UCSD-AML1 (cell line): ENCODE results near the gene NSUN7.
"Not testable (repeated sequence)": the region's sequence is repeated elsewhere in the genome, so short reads cannot be mapped to it uniquely, and the experiment has no call there.

ENCODE experiments used
- DNase-seq: peaks from one replicate; lab custom pipeline; 2025; ENCODE audit not compliant: unreplicated experiment; lab: John Stamatoyannopoulos, UW

NSUN7 gene

DNA sequence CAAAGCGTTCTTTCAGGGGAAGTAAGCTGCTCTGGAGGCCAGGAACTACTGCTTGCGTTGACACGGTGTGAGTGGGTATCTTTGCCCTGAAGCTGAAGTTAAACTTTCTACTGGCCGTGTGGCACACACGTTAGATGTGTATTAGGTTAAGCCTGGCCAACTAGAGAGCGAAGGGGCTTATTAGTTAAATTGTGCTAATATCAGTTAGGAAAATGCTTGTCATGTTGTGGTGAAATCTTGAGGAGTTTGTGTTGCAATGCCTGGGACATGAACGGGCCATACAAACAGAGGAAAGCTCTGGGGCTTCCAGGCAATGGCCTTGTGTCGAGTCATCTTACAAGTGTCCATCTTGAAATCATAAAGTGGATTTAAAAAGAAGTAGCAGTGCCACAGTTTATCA is 62.6 kb downstream of the NSUN7 start:
- no peak for DNase-seq

DNA sequence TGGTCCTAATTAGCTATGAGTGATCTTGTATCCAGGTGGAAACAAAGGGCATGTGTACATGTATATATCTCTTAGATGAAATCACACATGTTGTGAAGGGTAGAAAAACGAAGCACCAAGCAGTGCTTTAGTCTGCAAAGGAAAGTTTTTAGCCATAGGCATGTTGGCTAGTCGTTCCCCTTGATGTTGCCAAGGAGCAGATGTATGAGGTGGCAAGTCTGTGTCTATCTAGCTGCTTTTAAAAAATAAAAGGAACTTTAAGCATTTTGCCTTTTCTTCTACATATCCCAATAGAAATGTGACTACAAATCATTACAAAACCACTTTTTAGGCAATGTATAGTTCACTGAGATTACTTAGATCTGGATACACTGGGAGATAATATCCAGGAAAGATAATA is 63.1 kb downstream of the NSUN7 start:
- DNase-seq = no peak

DNA sequence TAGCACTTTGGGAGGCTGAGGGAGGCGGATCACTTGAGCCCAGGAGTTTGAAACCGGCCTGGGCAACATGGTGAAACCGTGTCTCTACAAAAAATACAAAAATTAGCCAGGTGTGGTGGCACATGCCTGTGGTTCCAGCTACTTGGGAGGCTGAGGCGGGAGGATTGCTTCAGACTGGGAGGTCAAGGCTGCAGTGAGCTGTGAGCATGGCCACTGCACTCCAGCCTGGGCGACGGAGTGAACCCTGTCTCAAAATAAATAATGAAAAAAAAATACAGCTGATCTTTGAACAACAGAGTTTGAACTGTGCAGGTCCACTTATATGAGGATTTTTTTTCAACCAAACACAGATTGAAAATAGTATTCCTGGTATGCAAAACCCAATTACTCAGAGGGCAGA is 67.4 kb downstream of the NSUN7 start:
- not testable (repeated sequence) for DNase-seq

- DNase-seq = no peak
Measured at GRCh38 chr4:40820101-40820500, 70.3 kb downstream of the NSUN7 start.

GRCh38 chr4:40822420-40823166 is 72.8 kb downstream of the NSUN7 start:
- no peak for DNase-seq

GRCh38 chr4:40825014-40825838 is 75.5 kb downstream of the NSUN7 start:
- DNase-seq = no peak

GRCh38 chr4:40826821-40827220 is 77.1 kb downstream of the NSUN7 start:
- no peak for DNase-seq

DNA sequence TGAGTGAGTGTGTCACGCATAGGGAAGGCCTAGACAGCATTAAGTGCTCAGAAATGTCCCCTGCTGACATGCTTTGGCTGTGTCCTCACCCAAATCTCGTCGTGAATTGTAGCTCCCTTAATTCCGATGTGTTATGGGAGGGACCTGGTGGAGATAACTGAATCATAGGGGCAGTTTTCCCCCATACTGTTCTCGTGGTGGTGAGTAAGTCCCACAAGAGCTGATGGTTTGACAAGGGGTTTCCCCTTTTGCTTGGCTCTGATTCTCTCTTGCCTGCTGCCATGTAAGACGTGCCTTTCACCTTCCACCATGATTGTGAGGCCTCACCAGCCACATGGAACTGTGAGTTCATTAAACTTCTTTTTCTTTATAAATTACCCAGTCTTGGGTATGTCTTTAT is 78.0 kb downstream of the NSUN7 start:
- DNase-seq = no peak

DNA sequence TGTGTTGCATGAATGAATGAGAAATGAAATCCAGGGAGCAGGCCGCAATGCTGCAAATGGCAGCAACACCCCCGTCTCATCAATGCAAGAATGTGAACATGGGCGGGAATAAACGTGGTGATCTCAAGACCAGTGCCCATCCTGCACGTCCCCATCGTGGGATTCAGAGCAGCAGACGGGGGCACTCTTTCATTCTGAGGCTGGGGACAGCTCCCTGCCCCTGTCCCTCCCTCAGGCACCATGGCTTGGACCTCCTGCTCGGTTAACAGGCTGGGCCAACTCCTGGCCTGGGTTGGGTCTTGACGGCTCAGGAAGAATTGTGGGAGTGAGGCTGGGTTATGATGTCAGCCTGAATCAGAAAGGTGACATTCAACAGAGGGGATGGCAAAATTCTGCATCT is 78.9 kb downstream of the NSUN7 start:
- DNase-seq = no peak

DNA sequence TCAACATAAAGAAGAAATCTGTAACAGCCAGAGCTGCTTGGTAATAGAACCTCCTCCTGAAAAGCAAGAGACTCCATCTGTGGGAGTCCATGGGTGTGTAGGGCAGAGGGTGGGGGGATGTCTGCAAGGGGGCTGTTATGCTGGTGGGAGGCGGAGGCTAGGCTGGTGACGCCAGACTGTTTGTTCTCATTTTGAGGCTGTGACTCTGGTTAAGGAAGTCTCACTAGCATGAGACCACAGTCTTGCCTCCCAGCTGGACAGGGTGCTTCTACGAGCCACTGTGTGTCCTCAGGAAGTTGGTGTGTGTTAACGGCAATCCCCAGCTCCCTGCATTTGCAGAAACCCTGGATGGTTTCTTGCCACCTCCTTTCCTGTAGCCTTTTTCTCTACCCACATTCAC is 79.8 kb downstream of the NSUN7 start:
- DNase-seq = peak; percentile 18

- no peak for DNase-seq
Measured at GRCh38 chr4:40831146-40831907, 81.6 kb downstream of the NSUN7 start.

DNA sequence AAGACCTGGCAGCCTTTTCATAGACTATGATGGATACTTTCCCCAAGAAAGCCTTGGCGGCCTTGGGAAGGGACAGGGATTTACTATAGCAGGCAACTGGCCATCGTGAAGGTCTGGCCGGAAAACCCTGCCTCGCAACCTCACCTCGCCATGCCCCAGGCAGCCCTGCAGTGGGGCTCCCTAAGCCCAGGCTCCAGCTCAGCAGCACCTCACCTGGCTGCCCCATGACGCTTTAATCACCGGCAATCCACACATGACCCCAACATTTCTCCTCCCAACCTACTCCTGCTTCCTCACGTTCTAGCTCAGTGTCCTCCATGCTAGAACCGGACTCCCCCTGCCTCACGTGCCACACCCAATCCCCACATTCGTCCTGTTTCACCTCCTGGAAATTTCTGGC is 82.4 kb downstream of the NSUN7 start:
- DNase-seq = no peak

DNA sequence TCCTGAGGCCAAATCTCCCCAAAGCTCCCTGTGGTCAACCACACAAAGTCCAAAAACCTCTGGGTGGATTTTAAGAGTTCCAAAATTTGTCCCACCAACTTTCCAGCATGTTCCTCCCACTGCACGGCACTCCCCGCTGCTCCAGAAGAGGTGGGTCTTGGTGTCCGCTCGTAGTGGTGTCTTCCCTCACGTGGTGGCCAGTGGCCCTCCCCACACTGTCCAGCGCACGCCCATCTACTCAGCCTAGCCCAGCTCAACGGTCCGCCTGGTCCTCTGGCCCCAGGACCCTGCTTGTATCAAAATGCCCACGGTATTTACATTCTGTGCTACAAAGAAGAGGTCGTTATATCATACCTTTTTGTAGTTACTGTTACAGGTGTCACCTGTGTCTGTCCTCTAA is 83.5 kb downstream of the NSUN7 start:
- DNase-seq = no peak

- DNase-seq = no peak
Measured at GRCh38 chr4:40837094-40837870, 87.5 kb downstream of the NSUN7 start.

DNA sequence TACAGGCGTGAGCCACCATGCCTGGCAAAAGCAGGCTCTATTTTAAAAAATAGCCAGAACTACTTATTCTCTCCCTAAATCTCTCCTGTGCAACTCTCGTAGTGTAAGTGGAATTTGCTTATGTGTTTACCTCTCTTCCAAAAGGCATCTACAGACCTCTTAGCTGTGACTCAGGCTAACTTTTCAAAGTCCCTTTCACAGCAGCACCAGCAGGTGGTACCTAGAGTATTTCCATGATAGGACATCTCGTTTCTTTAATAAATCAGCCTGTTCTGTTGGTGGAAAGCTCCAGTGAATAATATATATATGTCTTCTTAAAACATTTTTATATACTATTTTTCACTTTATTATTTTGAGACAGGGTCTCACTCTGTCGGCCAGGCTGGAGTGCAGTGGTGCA is 89.0 kb downstream of the NSUN7 start:
- no peak for DNase-seq

GRCh38 chr4:40840255-40840984 is 90.7 kb downstream of the NSUN7 start:
- DNase-seq = no peak

DNA sequence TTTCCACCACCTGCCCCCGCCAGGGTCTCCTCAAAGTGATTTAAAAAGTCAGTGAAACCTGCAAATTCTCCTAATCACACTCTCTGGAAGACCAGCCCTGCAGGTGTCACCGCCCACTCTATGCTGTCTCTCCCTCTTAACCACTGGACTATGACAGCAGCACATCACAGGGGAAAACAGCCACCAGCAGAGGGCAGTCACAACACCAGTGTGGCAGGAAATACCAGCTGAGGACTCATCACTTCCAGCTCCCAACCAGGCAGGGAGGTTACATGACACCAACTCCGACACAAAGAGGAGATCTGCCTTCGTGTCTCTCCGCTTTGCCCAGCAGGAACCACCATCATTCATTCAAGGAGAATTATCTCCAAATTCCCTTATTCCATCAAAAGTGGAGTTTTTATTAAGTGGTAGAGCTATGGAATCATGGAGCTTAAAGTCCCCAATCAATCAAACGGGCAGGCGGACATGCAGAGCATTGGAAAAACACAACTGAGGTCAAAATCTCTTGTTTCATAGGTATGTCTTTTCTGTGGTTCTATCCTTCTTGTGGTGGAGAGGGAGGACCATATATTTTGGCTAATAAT is 91.3 kb downstream of the NSUN7 start:
- peak; percentile 68 for DNase-seq

DNA sequence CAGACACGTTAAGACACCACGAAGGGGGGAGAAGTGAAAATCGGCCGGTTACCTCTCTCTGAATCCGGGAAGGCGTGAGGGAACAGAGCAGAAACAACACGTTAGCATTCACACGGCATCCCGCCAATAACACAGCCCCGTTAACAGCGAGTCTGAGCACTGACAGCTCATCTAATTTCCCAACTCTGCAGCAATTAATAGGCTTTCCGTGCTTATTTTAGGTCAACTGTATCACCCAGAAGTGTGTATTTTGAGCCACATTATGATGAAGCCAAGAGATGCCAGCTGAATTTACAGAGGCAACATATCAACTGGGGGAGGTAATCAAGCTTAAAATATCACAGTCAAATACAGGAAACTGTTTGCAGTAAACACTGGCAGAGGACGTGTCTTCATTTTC is 92.6 kb downstream of the NSUN7 start:
- no peak for DNase-seq

DNA sequence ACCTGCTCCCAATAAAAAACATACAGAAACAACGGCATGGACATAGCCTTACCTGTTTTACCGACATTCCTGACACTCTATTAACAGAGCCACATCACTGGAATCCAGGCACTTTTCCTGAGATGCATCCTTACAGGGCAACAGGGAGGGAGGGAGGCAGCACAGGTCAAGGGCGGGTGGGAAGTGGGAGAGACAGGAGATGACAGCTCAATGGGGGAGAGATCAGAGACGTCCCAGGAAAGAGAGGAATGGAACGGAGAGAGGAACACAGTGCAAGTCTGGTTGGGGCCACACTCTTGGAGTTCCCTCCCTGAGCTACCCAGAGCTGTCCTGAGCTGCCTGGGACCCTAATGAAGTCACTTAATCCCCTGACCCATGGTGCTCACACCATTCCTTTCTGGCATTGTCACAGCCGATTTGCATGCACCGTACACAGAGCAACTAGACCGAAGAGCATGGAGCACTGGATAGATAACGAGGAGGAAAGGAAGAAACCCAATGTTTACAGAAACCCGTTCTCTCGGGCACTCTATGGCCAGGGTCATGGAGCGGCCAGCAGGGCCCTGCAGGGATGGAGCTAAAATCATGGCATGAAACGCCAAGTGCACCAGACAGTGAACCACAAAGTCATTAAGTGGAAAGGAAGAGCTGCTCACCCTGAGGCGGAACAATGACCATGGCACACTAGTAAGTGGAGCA is 93.1 kb downstream of the NSUN7 start:
- DNase-seq = no peak
